ENCODE data around the gene MORN1. TPM values are rescaled to one million over a fixed set of nuclear protein-coding genes. Genes with fewer than 3 reads are reported as not detected.

MORN1 gene
- total and polyA plus RNA-seq, 2 of the 4 experiments (the other 2 are of a cell fraction) = 3.0 to 4.2 TPM

GRCh38 chr1:2296614-2297013, 94.7 kb downstream of the MORN1 start:
- Histone ChIP-seq H3K23ac (ENCODE audit: low read depth, low read length) (0 out of 2 replicates have a peak overlapping the region, but pooled peaks have one; percentile 52), H2BK5ac (ENCODE audit: low read depth, low read length, poor library complexity, severe bottlenecking) (no peak overlapping the region), H3K79me1 (ENCODE audit: low read depth in 1 of 2, low read length in 2 of 2) (peaks cover 5 to 96% of the 10 kb centered on the region in 2 experiments; a peak in 3 of 4 replicates), H3K4ac (ENCODE audit: low read depth, low read length) (peak overlapping the region; percentile 29; the same call in 1 of the 2 replicates), H3K14ac (replicated peaks; ENCODE audit: low read depth, low read length) (0 out of 2 replicates have a peak overlapping the region, but pooled peaks have one; percentile 72), H2AK9ac (replicated peaks; ENCODE audit: low read depth, low read length, poor library complexity) (no peak overlapping the region), H2BK20ac (ENCODE audit: low read depth, low read length) (no peak overlapping the region), H3K27ac (ENCODE audit: insufficient read depth, low read length) (no peak overlapping the region), H2BK15ac (ENCODE audit: low read depth, low read length) (no peak overlapping the region), H2BK120ac (ENCODE audit: low read depth, low read length) (no peak overlapping the region), H2AFZ (replicated peaks; ENCODE audit: low read length, poor library complexity) (no peak overlapping the region), H3K27me3 (ENCODE audit: control insufficient read depth, insufficient read depth, low read length) (no peaks in the 10 kb centered on the region), H3K4me1 (ENCODE audit: control insufficient read depth, insufficient read depth, low read length) (peaks cover 53% of the 10 kb centered on the region), H3K9me1 (ENCODE audit: insufficient read depth, low read length) (peaks cover 43% of the 10 kb centered on the region), H3K4me3 (ENCODE audit: insufficient read depth, low read depth, low read length) (no peak overlapping the region), H3K9me3 (ENCODE audit: control insufficient read depth, insufficient read depth, low read length) (no peaks in the 10 kb centered on the region), H3K36me3 (ENCODE audit: control insufficient read depth, insufficient read depth, low read length) (peaks cover 6% of the 10 kb centered on the region; the same call in 1 of the 2 replicates), H2AK5ac (ENCODE audit: low read depth, low read length) (no peak overlapping the region; the same call in 1 of the 2 replicates), H3K4me2 (ENCODE audit: low read depth, low read length) (no peak overlapping the region), H4K20me1 (ENCODE audit: insufficient read depth, low read length) (peaks cover 77% of the 10 kb centered on the region), H3K9ac (ENCODE audit: low read depth, low read length) (no peak overlapping the region), H3K56ac (ENCODE audit: extremely low read depth, insufficient read depth, low read length) (no peak overlapping the region), H4K5ac (ENCODE audit: low read depth, low read length) (no peak overlapping the region), H4K8ac (ENCODE audit: low read depth in 2 of 2, low read length in 2 of 2) (peak overlapping the region in 1 of 2 experiments; percentile 2; a peak in 1 of 4 replicates), H3K18ac (ENCODE audit: low read depth, low read length) (no peak overlapping the region), H4K91ac (ENCODE audit: insufficient read depth, low read depth, low read length) (no peak overlapping the region)
- dilution Hi-C loops (cut with HindIII; ENCODE audit: low sequenced_read_pairs, unreplicated experiment) = no loop called here
- CTCF ChIA-PET = interaction anchor here (0.6 to 1.1 kb wide), 2 partner anchors 19 to 220 kb away, joined by 3 read pairs; no protein-coding TSS in a partner anchor
- no peak for DNase-seq
- POLR2A ChIA-PET (ENCODE audit: unreplicated experiment) = interaction anchor here (0.6 kb wide), 1 partner anchor 15 kb away, joined by 4 read pairs; no protein-coding TSS in a partner anchor
- in situ Hi-C loops (cut with MboI; ENCODE audit: low sequenced_read_pairs) = loop anchor here (5.0 kb wide), 1 partner anchor 59 kb away; no protein-coding TSS in a partner anchor
- WGBS, 2 experiments (ENCODE audit: extremely low coverage in 2 of 2, insufficient read length in 1 of 2) = 81% methylated on average over 17 of the region's 18 CpGs; no CpG with 5 or more reads in 1 of the 2 experiments
- no peak for ATAC-seq (ENCODE audit: low read depth)
- no peak for TF ChIP-seq RCOR1 (IDR thresholded peaks at IDR 0.05; ENCODE audit: insufficient replicate concordance, low read length)
- TF ChIP-seq SMC3 (IDR thresholded peaks at IDR 0.05; ENCODE audit: low read depth, low read length) = no peak
- no peak for TF ChIP-seq USF2 (IDR thresholded peaks at IDR 0.05; ENCODE audit: low read depth, low read length)
- no peak for TF ChIP-seq POLR2A (IDR thresholded peaks at IDR 0.05; ENCODE audit: low read depth, low read length)
- TF ChIP-seq RAD21 (IDR thresholded peaks at IDR 0.05; ENCODE audit: low read length) = no peak
- TF ChIP-seq ELK1 (IDR thresholded peaks at IDR 0.05; ENCODE audit: borderline replicate concordance, low read depth, low read length) = no peak
- no peak for TF ChIP-seq MXI1 (IDR thresholded peaks at IDR 0.05; ENCODE audit: borderline replicate concordance, low read depth, low read length)
- TF ChIP-seq RFX5 (IDR thresholded peaks at IDR 0.05; ENCODE audit: low read depth, low read length) = no peak
- TF ChIP-seq MAFK (IDR thresholded peaks at IDR 0.05; ENCODE audit: low read depth, low read length) = no peak
- no peak for TF ChIP-seq CTCF (conservative IDR thresholded peaks at IDR 0.05; ENCODE audit: low read depth, low read length)
- TF ChIP-seq FOS (IDR thresholded peaks at IDR 0.05; ENCODE audit: low read depth, low read length) = no peak
- no peak for TF ChIP-seq CEBPB (IDR thresholded peaks at IDR 0.05; ENCODE audit: low read depth, low read length)
- TF ChIP-seq CHD1 (IDR thresholded peaks at IDR 0.05; ENCODE audit: low read depth, low read length) = no peak
- no peak for TF ChIP-seq NFE2L2 (IDR thresholded peaks at IDR 0.05; ENCODE audit: low read depth, low read length)
- no peak for TF ChIP-seq BHLHE40 (IDR thresholded peaks at IDR 0.05; ENCODE audit: low read depth, low read length)
- no TSS peak for BruUV-seq (replicated peaks)
- intact Hi-C loops (cut with micrococcal nuclease) = no loop called here

Measured in IMR-90 (cell line).